22Rv1 (cell line): ENCODE measurements around the gene NOL3.

Experiments used
- H3K27ac ChIP-seq: fragments of 450-650 bp; 2 replicates; pipeline ENCODE4 v1.5.1; 2017
- CTCF ChIP-seq: fragments of 450-650 bp; IDR thresholded peaks from 2 replicates; pipeline ENCODE4 v1.5.1; 2017; ENCODE audit warnings: mild to moderate bottlenecking
- ZFX ChIP-seq: fragments of 450-650 bp; IDR thresholded peaks from 2 replicates; pipeline ENCODE4 v1.6.1; 2017; ENCODE audit warnings: antibody characterized with exemption, borderline replicate concordance

NOL3 gene

GRCh38 chr16:67149276-67150046 is 20.9 kb upstream of the NOL3 start:
- peak; percentile 8; the same call in 1 of the 2 replicates for TF ChIP-seq CTCF
- TF ChIP-seq ZFX: no peak
- H3K27ac ChIP-seq: no peak overlapping the region

- TF ChIP-seq ZFX (no peak), CTCF (no peak; the same call in 1 of the 2 replicates)
- no peak overlapping the region for H3K27ac ChIP-seq
These were observed 20.1 kb upstream of the NOL3 start for GRCh38 chr16:67150047-67150832.

GRCh38 chr16:67150833-67151396 is 19.4 kb upstream of the NOL3 start, which contains the start of gene B3GNT9:
Gene B3GNT9, minus strand, starts transcription at chr16:67150998. Its CDS starts 513 bp downstream, at chr16:67150485.
- H3K27ac ChIP-seq: no peak within 1 kb of the TSS
- TF ChIP-seq ZFX (no peak), CTCF (no peak)

- H3K27ac ChIP-seq: no peak overlapping the region
- TF ChIP-seq CTCF (no peak), ZFX (no peak)
These were observed 18.8 kb upstream of the NOL3 start for GRCh38 chr16:67151431-67152097.

GRCh38 chr16:67154578-67155294 is 15.6 kb upstream of the NOL3 start:
- no peak overlapping the region for H3K27ac ChIP-seq
- TF ChIP-seq CTCF (no peak), ZFX (no peak)

GRCh38 chr16:67155295-67156142 is 14.8 kb upstream of the NOL3 start:
- TF ChIP-seq CTCF: peak; percentile 99
- no peak for TF ChIP-seq ZFX
- H3K27ac ChIP-seq: no peak overlapping the region
